HuH-7 (cell line): Measurements from ENCODE around the gene CROCC2.

Source experiments
- DNase-seq: peaks from one replicate; pipeline ENCODE4 v3.0.0; 2011; ENCODE audit warnings: low spot score

The CROCC2 gene

DNA sequence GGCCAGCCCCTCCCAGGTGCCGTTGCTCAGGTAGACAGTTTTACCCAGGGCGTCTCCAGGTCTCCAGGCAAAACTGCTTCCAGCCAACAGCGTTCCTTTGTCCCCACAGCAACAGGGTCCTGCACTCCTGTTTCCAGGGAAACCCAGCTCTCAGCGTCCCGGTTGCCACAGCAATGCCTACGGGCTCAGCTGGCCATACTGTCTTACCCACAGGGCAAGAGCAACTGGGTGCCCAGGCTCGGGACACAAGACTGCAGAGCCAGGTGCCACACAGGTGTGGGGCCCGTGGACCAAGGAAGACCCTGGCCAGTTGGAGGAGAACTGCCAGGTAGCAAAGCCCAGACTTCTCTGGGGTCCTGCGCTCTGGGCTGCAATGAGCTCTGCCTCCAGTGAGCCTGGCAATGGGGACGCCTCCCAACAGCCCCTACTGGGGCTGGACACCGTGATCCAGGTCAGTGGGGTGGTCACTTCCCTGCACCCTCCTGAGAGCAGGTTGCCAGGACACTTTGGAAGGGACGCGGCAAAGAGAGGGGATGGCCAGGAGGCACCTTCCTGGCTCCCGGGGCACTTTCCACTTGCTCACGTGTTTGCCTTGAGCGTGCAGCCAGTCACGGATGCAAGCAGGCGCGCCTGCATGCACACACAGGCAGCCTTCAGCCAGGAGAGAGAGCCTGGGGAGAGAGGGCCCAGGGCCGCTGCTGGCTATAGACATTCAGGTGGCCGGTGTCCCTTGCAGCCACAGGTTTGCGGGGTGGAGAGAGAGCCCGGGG is at the start of gene CROCC2:
TSS of gene CROCC2 (plus strand) at position 196 of the 770 bp plus-strand sequence. CDS start at position 374, 178 bp downstream.
- DNase-seq, result no peak

DNA sequence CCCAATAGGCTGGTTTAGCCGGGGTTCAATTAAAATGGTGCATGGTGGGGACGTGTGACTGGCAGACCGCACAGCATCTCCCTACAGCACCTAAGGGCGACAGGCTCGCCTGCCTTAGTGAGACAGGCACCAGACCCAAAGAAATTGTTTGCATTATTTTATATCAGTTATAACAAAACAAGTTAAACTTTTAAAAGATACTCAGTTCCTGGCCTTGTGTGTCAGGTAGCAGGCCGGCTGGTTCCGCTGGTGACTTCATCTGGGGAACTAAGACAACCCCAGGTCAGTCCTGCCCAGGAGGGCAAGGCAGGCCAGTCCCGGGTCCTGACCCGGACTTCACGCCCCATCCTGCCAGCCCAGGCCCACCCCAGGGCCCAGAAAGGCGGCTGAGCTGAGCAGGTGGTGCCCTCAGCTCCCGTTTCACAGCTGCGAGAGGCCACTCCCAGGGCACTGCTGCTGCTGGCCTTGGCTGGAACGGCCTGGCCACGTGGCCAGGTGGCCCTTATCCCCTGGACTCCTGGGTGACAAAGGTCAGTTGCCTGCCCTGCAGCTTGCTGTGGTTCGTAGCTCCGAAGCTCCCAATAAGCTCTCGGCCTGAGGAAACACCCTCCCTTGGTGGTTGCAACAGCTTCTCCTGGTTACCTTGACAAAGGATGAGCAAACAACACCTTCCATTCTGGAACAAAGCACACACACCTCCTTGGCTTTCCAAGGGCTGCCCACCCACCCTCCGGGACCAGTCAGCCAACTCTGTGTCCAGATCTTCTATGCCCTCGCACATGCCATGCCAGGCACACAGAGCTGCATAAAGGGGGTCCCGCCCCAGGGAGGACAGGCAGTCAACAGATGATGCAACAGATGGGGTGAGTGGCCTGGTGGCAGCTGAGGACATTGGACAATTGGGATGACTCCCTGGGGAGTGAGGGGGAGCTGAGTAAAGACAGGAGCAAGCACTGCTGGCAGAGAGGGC is 48.8 kb upstream of the CROCC2 start:
- peak; percentile 90 for DNase-seq

DNA sequence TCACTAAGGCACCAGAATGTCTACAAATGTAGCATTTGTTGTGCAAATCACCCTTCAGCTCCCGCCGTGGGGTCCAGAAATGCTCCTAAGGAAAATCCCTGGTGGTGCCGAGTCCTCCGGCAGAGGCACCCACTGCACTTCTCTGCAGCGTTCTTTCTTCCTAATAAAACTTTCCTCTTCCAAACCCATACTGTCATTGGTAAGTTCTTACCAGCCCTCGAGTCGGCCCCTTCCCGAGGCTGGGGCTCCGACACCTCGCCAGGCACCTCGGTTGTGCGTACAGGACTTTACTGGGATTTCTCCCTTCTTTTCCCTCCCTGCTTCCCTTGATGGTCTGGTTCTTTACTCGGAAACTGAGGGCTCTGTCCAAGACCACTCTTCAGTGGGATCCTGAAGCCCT is 47.8 kb upstream of the CROCC2 start:
- DNase-seq, result no peak

DNA sequence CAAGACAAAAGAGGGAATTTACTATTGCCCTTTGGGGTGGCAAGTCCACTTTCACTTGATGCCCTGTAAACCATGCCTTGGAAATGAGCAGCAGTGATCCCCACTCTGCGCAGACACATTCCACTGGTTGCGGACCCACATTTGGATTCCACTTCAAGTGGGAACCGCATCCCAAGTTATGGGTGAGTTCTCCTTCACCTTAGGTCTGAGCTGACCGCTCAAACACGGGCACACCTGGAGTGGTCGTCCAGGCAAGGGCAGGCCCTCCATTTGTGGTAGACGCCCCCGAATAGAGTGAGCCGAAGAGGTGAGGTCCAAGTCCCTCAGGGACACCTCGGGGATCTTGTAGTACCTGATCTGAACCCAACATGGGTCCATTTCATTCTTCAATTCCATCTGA is 47.3 kb upstream of the CROCC2 start:
- DNase-seq, result no peak

DNA sequence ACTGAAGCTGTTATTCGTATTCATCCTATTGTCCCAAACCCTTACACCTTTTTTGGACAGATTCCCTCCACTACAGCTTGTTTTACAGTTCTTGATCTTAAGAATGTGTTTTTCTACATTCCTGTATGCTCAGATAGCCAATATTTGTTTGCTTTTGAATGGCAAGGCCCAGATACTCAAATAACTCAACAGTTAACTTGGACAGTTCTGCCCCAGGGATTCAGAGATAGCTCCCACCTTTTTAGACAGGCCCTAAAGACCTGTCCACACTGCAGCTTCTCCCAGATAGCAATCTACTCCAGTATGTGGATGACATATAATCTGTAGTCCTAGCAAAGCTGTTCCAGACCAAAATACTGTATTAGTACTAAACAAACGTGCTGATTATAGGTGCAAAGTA is 44.6 kb upstream of the CROCC2 start:
- no peak for DNase-seq

DNA sequence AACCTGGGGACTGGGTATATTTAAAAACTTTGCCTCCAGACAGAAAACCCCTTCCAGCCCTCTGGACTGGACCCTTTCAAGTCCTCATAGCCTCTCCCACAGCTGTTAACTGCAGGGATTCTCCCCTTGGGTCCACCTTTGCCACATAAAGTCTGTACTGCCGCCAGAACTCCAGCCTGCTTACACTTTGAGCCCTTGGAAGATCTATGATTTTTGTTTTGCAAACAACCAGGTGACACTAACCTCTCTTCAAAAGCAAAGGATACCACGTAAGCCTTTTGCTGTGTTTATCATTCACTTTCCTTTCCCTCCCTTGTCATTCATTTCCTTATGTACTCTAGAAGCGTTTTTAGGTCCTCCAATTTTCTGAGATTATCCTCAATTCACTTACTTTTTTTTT is 41.7 kb upstream of the CROCC2 start:
- no peak for DNase-seq

DNA sequence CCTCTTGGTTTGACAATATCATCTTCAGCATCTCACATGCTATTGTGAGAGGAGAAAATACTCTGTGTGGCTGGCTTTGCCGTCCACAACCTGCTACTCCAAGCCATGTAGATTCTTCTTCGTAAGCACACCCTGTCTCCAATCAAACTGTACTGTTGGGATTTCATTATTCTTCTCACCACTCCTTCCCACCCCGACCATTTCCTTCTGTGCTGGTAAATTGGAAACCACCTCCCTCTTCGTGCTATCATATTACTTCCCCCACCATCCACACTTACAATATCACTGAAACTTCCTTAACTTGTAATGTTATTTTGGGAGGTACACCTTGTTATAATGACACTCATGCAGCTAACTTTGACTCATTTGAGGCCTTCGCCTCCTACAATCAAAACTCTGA is 40.7 kb upstream of the CROCC2 start:
- DNase-seq, result no peak

DNA sequence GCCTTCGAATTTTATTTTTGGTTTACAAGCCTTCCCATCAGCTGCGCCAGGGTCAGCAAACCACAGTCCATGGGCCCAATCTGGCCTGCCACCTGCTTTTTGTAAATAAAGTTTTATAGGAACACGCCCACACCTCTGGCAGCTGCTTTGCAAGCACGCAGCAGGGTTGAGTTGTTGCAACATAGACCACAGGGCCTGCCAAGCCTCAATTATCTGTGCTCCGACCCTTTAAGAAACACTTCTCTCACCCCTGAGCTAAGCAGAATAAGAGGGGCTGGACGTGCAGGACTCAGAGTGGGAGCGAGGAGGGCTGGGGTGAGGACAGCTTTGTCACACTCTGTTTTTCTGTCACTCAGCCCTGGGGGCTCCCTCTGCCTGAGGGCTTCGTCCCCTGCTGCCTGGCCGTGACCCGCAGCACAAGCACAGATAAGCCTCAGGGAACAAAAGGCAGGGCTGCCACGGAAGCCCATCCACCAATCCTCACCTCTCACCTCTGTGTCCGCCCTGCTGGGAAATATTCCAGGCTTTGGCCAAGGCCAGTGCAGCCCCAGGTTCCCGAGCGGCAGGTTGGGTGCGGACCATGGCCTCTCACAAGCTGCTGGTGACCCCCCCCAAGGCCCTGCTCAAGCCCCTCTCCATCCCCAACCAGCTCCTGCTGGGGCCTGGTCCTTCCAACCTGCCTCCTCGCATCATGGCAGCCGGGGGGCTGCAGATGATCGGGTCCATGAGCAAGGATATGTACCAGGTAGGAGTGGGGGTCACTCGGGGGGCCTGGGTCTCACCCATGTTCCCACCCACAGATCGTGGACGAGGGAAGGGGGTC is 37.6 kb upstream of the CROCC2 start, which contains the start of gene AGXT:
TSS of gene AGXT (plus strand) at position 539 of the 823 bp plus-strand sequence. CDS start at position 581, 42 bp downstream.
- DNase-seq, result peak; percentile 63

DNA sequence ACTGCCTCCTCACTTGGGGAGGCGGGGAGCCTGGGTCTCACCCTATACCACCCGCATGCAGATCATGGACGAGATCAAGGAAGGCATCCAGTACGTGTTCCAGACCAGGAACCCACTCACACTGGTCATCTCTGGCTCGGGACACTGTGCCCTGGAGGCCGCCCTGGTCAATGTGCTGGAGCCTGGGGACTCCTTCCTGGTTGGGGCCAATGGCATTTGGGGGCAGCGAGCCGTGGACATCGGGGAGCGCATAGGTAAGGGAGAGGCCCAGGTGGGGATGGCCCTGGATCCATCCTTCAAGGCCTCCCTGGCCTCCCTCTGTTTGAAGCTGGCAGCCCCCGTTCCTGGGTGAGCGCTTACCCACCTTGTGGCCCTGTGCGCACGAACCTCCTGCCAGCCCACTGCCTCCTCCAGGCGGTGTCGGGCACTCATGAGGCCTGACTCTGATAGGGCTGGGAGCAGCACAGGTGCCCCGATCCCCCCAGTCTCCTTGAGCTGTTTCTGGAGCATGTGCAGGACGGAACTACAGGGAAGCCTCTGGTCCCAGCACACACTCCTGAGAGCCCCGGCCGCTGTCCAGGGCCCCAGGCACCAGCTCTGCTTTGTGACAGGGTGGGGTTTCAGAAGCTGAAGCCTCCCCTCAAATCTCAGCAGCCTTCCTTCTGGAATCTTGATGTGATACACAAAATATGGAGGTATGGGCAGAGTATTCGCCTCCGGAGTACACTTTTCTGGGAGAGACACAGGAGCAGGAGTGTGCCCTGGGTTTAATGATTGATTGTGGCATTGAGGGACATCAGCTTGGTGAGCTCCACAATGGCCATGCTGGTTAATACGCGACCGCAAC is 36.8 kb upstream of the CROCC2 start:
- no peak for DNase-seq

DNA sequence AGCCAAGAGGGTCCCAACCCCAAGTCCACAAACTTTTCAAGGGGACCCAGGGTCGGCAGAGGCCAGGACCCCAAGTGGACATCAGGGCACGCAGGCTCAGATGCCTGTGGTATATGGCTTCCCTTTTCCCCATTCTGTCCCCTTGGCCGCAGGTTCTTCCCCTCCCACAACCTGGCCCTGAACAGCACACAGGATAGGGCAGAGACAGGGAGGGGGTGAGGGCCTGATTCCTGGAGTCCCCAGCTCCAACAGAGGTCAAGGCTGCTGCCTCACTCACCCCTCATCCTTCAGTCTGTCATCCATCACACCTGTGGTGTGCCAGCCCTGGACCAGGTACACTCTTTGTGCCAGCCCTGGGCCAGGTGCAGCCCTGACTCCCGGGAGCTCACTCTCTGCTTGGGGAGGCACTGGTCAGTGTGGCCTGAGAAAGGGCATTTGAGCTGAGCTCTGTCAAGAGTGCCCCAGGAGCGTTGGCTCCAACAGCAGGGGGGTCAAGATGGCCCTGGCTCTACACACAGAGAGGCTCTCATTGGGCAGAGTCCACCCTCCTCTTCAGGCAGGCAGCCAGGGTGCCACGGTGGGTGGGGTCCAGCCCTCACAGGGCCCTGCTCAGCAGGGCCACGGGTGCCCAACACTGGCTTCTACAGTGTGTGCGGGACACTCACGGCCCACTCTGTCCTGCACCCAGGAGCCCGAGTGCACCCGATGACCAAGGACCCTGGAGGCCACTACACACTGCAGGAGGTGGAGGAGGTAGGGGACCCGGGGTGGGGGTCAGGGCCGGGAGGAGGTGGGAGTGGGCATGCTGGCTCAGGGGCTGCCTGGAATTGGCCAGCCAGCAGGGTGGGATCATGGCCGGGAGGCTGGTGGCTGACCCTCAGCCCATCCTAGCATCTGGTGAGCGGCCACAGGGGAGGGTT is 35.9 kb upstream of the CROCC2 start:
- no peak for DNase-seq

DNA sequence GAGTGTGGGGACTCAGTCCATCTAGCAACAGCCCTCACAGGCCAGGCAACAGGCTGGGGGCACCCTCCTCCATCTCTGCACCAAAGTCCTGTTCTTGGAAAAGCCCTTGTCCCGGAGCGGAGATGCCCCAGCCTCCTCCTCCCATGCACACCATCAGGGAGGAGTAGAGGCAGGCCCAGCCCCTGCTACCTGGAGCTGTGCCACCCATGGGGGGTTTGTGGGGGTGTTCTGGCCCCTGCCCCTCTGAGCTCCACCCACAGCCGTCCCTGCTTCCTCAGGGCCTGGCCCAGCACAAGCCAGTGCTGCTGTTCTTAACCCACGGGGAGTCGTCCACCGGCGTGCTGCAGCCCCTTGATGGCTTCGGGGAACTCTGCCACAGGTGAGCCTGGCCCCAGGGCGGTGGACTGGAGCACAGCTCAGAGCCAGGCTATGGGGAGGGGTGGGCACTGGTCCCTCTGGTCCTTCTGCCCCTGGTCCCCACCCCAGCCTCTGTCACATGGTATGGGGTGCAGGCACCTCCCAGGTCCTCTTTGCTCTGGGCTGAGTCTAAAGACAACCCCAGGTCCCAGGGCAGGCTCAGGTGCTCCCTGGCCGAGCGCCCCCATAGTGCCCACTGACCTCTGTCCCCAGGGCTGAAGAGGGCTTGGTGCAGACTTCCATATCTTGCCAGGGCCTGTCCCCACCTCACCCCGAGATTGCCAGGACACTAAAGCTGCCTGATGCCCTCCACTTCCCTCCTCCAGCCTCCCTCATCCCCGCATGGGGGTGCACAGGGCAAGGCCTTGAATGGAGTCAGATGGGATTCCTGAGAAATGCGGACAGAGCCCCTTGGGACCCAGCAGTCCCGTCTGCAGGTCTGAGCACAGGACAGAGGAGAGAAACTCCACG is 34.8 kb upstream of the CROCC2 start:
- DNase-seq, result no peak

DNA sequence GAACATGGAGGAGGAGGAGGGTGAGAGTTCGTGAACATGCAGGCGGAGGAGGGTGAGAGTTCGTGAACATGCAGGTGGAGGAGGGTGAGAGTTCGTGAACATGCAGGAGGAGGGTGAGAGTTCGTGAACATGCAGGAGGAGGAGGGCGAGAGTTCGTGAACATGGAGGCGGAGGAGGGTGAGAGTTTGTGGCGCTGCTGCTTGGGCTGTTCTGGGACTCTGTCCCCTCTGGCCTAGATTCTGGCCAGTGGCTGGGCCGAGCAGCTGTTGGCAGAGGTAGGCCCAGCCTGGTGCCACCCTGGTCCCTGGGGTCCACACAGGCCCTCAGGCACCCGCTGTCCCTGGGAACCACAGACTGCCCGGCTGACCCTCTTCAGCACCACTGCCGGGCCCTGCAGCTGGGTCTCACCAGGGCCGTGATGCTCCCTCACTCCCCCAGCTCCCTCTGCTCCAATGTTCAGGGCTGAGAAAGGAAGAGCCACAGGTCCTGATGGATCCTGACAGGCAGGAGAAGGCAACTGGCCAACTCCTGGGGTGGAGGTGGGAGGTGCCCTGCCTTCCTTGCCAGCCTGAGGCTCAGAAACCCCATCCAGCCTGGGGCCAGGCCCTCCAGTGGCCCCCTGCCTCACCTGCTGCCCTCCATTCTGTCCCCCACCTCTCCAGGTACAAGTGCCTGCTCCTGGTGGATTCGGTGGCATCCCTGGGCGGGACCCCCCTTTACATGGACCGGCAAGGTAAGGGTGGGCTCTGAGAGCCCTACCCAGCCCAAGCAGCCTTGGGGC is 33.6 kb upstream of the CROCC2 start:
- DNase-seq, result no peak

DNA sequence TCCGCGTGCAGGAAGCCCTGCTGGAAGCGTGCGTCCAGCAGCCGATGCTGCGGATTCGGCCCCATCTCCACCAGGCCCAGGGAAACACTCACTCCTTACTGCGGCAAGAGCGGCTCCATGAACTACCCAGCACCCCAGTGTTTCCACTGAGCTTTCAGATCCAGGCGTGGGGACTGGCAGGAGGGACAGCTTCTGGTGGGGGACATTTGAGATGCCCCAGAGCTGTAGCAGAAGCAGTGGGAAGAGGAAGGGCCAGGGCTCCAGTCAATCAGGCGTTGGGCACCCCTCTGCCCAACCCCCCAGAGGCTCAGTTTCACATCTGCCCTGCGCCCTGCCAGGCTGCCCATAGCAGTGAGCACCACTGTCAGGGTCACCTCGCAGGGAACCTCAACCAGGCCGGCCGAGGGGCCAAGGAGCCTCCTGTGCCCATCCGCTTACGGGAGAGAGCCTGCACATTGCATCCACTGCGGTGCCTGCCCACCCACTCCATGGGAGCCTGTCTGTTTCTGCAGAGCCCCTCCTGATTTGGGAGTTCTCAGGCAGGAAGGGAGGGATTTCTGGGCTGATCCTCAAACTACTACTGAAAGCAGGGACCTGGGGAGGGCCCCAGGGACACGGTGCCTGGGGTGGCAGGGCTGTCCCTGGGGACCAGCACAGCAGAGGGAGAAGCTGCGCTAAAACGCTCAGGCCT is 32.9 kb upstream of the CROCC2 start:
- no peak for DNase-seq

DNA sequence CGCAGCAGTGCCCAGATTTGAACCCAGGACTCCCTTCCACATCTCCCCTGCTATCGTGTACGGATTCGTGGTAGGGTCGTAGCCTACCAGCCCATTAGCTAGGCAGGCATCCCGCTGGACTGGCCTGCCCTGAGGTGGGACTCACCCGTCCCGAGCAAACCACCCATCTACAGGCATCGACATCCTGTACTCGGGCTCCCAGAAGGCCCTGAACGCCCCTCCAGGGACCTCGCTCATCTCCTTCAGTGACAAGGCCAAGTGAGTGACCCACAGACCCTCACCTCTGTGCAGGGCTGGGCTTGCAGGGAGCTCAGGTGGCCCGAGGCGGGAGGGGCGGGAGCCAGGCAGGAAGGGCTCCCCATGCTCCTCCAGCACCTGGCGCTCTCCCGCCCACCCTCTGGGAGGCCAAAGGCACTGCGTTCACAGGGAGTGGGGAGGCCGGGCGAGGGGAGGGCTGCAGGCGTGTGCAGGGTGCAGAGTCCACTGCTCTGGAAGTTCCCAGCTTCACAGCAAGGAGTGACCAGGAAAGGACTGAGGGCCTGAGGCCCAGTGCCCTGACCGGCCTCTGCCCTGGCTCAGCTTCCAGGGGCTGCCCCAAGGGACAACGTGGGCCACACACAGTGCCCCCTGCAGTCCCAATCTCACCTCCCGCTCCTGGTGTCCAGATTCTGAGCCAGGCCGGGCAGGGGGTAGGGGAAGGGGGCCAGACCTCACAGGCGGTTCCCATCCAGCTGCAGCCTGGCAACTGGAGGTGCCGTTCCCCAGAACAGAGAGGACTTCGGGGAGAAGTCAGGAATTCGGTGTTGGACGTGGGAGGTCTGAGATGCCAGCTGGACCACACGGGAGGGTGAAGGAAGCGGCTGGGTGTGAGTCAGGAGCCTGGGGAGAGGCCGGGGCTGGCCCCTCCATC is 32.1 kb upstream of the CROCC2 start:
- peak; percentile 91 for DNase-seq

DNA sequence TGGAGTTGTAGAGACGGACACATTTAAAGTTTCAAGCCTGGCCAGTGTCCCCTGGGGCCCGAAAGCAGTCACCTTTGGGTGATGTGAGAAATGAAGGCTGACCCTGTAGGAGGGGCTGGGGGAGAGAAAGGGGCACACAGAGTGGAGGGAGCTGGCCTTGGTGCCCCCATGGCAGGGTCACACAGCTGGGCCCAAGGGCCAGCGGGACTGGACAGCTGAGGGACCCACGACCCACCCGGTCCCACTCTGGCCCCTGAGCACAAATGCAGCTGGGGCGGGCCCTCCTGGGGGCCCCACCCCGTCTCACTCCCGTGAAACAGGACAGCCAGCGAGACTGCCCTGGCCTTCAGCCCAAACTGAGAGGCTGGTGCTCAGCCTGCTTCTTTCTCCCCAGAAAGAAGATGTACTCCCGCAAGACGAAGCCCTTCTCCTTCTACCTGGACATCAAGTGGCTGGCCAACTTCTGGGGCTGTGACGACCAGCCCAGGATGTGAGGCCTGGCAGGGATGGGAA is 31.4 kb upstream of the CROCC2 start:
- no peak for DNase-seq
